Measurements from ENCODE around the gene ZNF774.

ZNF774 gene

GRCh38 chr15:90375071-90375470 lies 23.0 kb downstream of the ZNF774 start:
- no peak for TF ChIP-seq POLR2AphosphoS5 (IDR thresholded peaks at IDR 0.05; ENCODE audit: low read depth, low read length)
- no peak for TF ChIP-seq REST (IDR thresholded peaks at IDR 0.05; ENCODE audit: insufficient read depth in 1 of 2, low read depth in 2 of 2, low read length in 2 of 2)
- TF ChIP-seq TAF1 (IDR thresholded peaks at IDR 0.05; ENCODE audit: borderline replicate concordance, insufficient read depth, low read length): no peak
- TF ChIP-seq FOXP2 (optimal IDR thresholded peaks at IDR 0.05; ENCODE audit: borderline replicate concordance, extremely low read depth, extremely low read length, insufficient read depth): no peak
- no peak for TF ChIP-seq SIN3A (IDR thresholded peaks at IDR 0.05; ENCODE audit: borderline replicate concordance, insufficient read depth, low read length)

DNA sequence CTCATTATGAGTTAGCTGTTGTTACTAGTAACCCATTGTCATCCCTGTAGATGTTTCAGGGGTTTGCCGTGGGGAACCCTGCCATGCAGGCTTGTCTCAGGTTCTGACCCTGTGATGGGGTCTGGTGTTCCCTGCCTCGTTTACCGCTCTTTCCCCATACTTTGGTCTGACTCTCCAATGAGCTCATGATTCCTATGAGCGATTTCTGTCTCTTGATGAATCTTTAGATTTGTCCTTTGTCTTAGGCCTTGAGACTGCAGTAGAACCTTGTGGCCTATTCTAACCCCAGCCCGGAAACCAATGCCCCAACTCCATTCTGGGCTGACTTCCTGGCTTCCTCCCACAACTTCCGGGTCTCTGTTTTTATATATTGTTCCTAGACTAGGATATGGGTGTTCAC lies 24.7 kb downstream of the ZNF774 start:
- TF ChIP-seq SIN3A (IDR thresholded peaks at IDR 0.05; ENCODE audit: borderline replicate concordance, insufficient read depth, low read length): no peak
- no peak for TF ChIP-seq POLR2AphosphoS5 (IDR thresholded peaks at IDR 0.05; ENCODE audit: low read depth, low read length)
- no peak for TF ChIP-seq REST (IDR thresholded peaks at IDR 0.05; ENCODE audit: insufficient read depth in 1 of 2, low read depth in 2 of 2, low read length in 2 of 2)
- no peak for TF ChIP-seq FOXP2 (optimal IDR thresholded peaks at IDR 0.05; ENCODE audit: borderline replicate concordance, extremely low read depth, extremely low read length, insufficient read depth)
- TF ChIP-seq TAF1 (IDR thresholded peaks at IDR 0.05; ENCODE audit: borderline replicate concordance, insufficient read depth, low read length): no peak

- TF ChIP-seq REST (IDR thresholded peaks at IDR 0.05; ENCODE audit: insufficient read depth in 1 of 2, low read depth in 2 of 2, low read length in 2 of 2) (no peak), FOXP2 (optimal IDR thresholded peaks at IDR 0.05; ENCODE audit: borderline replicate concordance, extremely low read depth, extremely low read length, insufficient read depth) (no peak), SIN3A (IDR thresholded peaks at IDR 0.05; ENCODE audit: borderline replicate concordance, insufficient read depth, low read length) (no peak), TAF1 (IDR thresholded peaks at IDR 0.05; ENCODE audit: borderline replicate concordance, insufficient read depth, low read length) (no peak), POLR2AphosphoS5 (IDR thresholded peaks at IDR 0.05; ENCODE audit: low read depth, low read length) (no peak)
Observed at GRCh38 chr15:90379263-90379662, 27.2 kb downstream of the ZNF774 start.

GRCh38 chr15:90381515-90381914 lies 29.4 kb downstream of the ZNF774 start:
- TF ChIP-seq POLR2AphosphoS5 (IDR thresholded peaks at IDR 0.05; ENCODE audit: low read depth, low read length): no peak
- TF ChIP-seq REST (IDR thresholded peaks at IDR 0.05; ENCODE audit: insufficient read depth in 1 of 2, low read depth in 2 of 2, low read length in 2 of 2): no peak
- TF ChIP-seq TAF1 (IDR thresholded peaks at IDR 0.05; ENCODE audit: borderline replicate concordance, insufficient read depth, low read length): no peak
- TF ChIP-seq SIN3A (IDR thresholded peaks at IDR 0.05; ENCODE audit: borderline replicate concordance, insufficient read depth, low read length): no peak
- no peak for TF ChIP-seq FOXP2 (optimal IDR thresholded peaks at IDR 0.05; ENCODE audit: borderline replicate concordance, extremely low read depth, extremely low read length, insufficient read depth)

GRCh38 chr15:90382320-90382719 lies 30.2 kb downstream of the ZNF774 start:
- no peak for TF ChIP-seq REST (IDR thresholded peaks at IDR 0.05; ENCODE audit: insufficient read depth in 1 of 2, low read depth in 2 of 2, low read length in 2 of 2)
- TF ChIP-seq POLR2AphosphoS5 (IDR thresholded peaks at IDR 0.05; ENCODE audit: low read depth, low read length): no peak
- no peak for TF ChIP-seq TAF1 (IDR thresholded peaks at IDR 0.05; ENCODE audit: borderline replicate concordance, insufficient read depth, low read length)
- TF ChIP-seq SIN3A (IDR thresholded peaks at IDR 0.05; ENCODE audit: borderline replicate concordance, insufficient read depth, low read length): no peak
- TF ChIP-seq FOXP2 (optimal IDR thresholded peaks at IDR 0.05; ENCODE audit: borderline replicate concordance, extremely low read depth, extremely low read length, insufficient read depth): no peak

Measured in PFSK-1 (cell line).